HG02943 (cell line): ENCODE data around the gene KRTAP10-12.

Source experiments
- ATAC-seq: cut with Tn5 transposase; IDR thresholded peaks from one replicate; pipeline ENCODE4 v1.9.1; 2021; ENCODE audit warnings: mild to moderate bottlenecking, low read depth, moderate library complexity; ENCODE audit not compliant: unreplicated experiment

The KRTAP10-12 gene

GRCh38 chr21:44729336-44730027 is 32.5 kb downstream of the KRTAP10-12 start:
- ATAC-seq, result no peak

GRCh38 chr21:44730028-44730395 is 33.0 kb downstream of the KRTAP10-12 start:
- ATAC-seq, result no peak

GRCh38 chr21:44730951-44731579 is 34.1 kb downstream of the KRTAP10-12 start:
- no peak for ATAC-seq

- no peak for ATAC-seq
Observed at GRCh38 chr21:44732263-44732662, 35.3 kb downstream of the KRTAP10-12 start.

GRCh38 chr21:44732956-44733355 is 36.0 kb downstream of the KRTAP10-12 start:
- ATAC-seq, result no peak

GRCh38 chr21:44734026-44734745 is 37.2 kb downstream of the KRTAP10-12 start:
- no peak for ATAC-seq

- no peak for ATAC-seq
Observed at GRCh38 chr21:44734841-44735240, 37.9 kb downstream of the KRTAP10-12 start.

GRCh38 chr21:44735821-44736220 is 38.8 kb downstream of the KRTAP10-12 start:
- ATAC-seq, result no peak

GRCh38 chr21:44736291-44737004 is 39.5 kb downstream of the KRTAP10-12 start:
- ATAC-seq, result no peak

GRCh38 chr21:44737706-44738354 is 40.9 kb downstream of the KRTAP10-12 start:
- ATAC-seq, result no peak

- ATAC-seq, result no peak
Observed at GRCh38 chr21:44738621-44739020, 41.6 kb downstream of the KRTAP10-12 start.

GRCh38 chr21:44739316-44739715 is 42.3 kb downstream of the KRTAP10-12 start:
- ATAC-seq, result no peak

GRCh38 chr21:44740742-44741141 is 43.8 kb downstream of the KRTAP10-12 start:
- no peak for ATAC-seq

- ATAC-seq, result no peak
Observed at GRCh38 chr21:44741921-44742320, 44.9 kb downstream of the KRTAP10-12 start.

- no peak for ATAC-seq
Observed at GRCh38 chr21:44742418-44743153, 45.6 kb downstream of the KRTAP10-12 start.
